HG03196 (cell line): ENCODE data around the gene AKAP13.
"Not testable (repeated sequence)": the region's sequence is repeated elsewhere in the genome, so short reads cannot be mapped to it uniquely, and the experiment has no call there.

Experiments
- ATAC-seq: cut with Tn5 transposase; IDR thresholded peaks from one replicate; pipeline ENCODE4 v1.9.1; 2021; ENCODE audit not compliant: unreplicated experiment

Gene AKAP13

GRCh38 chr15:85347264-85348047 lies 32.9 kb upstream of the AKAP13 start:
- ATAC-seq, result not testable (repeated sequence)

DNA sequence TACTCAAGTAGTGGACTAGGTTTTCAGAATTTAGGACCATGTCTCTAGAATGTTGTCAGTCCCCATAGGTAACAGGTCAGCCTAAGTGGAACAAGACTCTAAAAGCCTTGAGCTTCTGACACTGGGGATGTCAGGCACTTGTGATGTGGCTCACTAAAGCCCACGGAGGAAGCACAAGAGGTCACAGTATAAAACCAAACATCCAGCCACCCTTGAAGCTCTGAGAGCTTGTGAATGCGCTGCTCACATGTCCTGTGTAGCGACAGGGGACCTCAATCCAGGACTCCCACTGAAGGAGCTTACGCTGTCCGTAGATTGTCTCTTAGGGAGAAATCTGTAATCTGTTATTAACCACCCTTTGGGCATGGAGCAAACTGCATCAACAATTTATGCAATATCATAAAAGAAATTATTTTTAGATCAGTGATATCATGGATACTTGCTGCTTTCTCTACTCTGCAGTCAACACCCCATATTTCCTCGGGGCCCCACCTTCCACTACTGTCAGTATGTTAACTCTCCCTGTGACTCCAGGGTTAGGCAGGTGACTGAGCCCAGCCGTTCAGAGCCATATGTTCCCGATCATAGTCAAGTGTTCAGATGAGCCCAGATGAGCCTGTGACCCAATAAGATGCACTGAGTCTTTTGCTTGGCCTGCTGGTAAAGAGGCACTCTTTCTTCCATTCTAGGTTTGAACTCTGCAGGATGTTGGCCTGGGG lies 32.2 kb upstream of the AKAP13 start:
- ATAC-seq, result not testable (repeated sequence)

DNA sequence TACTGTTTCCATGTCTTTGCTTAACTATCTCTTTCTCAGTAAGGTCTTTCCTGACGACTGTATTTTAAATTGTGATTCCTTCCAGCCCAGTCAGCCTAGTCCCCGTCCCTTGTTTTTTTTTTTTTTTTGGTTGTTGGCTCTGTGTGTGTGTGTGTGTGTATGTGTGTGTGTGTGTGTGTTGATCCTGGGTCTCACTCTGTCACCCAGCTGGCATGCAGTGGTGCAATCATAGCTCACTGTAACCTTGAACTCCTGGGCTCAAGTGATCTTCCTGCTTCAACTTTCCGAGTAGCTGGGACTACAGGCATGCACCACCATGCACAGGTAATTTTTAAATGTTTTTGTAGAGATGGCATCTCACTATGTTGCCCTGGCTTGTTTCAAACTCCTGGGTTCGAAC lies 31.3 kb upstream of the AKAP13 start:
- ATAC-seq, result not testable (repeated sequence)

DNA sequence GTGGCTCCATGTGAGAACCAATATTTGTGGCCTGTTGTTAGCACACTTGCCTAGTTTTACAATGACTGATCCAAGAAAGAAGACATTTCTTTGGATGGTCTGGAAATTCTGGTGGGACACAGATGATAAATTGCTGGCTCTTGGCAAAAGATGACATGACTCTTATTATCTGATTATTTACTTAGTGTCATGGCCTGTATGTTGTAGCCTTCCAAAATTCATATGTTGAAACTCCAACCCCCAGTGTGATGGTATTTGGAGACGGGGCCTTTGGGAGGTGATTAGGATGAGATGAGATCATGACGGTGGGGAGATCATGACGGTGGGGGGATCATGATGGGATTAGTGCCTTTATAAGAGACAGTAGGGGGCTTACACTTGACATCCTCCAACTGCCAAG lies 30.0 kb upstream of the AKAP13 start:
- no peak for ATAC-seq

- ATAC-seq, result not testable (repeated sequence)
Measured at GRCh38 chr15:85351501-85351900, 28.9 kb upstream of the AKAP13 start.

DNA sequence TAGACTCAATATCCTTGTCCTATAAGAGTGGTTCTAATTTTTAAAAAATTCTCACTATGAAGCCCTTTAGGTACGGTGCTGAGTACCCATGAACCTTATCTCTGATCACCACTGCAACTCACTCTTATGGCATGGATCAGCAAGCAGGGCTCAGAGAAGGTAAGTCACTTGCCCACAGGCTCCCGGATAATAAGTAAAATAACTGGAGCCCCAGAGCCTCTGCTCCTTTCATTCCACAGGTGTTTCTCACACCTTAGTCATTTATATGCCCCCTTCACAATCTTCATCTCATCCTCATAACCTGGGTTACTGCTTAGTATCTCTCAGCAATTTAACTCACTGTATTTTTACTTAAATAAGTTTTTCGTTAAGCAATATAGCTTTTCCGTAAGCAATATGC lies 28.4 kb upstream of the AKAP13 start:
- ATAC-seq, result no peak

- no peak for ATAC-seq
Measured at GRCh38 chr15:85353516-85353915, 26.9 kb upstream of the AKAP13 start.

DNA sequence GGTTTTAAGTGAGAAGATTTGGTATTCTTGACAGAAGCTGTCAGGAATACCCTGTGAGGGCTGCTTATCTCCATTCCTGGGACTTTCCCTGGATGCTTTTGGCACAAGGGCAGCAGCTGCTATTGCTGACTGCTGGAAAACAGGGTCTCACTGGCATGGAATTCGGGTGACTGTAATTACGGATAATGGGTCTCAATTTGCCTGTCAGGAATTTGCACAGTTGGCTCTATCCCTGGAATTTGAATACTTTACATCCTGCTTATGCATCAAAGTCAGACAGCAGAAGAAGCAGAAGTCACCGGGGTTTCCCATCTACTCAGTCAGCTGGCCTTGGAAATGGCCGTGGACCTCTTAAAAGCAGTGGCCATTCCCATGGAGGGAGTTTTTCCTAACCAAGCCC lies 25.9 kb upstream of the AKAP13 start:
- no peak for ATAC-seq

GRCh38 chr15:85354948-85355347 lies 25.5 kb upstream of the AKAP13 start:
- ATAC-seq, result no peak

DNA sequence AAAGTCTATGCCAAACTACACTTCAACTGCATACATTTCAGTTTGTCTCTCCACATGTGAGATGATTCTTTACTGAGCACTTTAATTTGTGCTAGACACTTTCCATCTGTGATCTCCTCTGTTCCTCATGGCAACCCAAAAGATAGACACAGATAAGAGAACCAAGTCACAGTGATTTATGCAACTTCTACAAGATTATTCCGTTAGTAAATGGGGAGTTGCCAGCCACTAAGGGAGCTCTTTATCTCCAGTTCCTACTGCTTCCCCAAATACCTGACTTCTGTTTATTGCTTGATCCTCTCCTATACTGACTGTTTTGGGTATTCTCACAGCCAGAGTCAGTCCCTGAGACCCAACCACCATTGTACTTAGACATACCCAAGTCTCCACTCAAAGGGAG lies 24.1 kb upstream of the AKAP13 start:
- no peak for ATAC-seq

- ATAC-seq, result peak; percentile 51
Measured at GRCh38 chr15:85361323-85361722, 19.1 kb upstream of the AKAP13 start.

- ATAC-seq, result no peak
Measured at GRCh38 chr15:85362436-85363081, 17.8 kb upstream of the AKAP13 start.

DNA sequence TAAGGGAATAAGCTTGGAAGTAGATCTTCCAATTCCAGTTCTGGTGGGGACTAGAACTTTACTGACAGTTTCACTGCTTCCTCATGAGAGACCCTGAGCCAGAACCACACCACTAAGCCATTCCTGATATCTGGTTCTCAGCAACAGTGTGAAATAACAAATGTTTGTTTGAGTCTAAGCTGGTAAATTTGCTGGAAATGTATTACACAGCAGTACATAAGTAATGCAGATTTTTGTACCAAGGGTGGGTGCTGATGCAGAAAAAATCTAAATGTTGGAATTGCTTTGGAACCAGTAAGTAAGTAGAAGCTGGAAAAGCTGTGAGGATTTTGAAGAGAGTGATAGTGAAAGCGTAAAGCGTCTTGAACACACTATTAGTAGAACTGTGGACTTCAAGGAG lies 14.4 kb upstream of the AKAP13 start:
- no peak for ATAC-seq

- ATAC-seq, result no peak
Measured at GRCh38 chr15:85367741-85368140, 12.7 kb upstream of the AKAP13 start.

DNA sequence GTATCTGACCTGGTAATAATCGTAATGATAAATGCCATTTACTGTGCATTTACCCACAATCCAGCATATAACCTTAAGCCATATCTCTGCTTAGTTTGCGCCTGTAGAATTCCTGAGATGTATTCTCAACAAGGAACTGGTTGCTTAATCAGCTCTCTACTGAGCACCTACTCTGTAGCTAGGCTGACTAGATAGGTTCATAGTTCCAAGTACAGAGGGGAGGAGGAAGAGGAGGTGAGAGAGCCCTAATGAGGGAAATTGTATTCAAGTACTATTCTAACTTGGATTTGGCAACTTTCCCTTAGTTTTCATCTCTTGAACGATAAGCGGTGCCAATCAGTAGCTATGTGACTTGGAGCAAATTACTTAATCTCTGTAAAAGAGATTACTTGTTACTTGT lies 5.6 kb upstream of the AKAP13 start:
- ATAC-seq, result no peak

DNA sequence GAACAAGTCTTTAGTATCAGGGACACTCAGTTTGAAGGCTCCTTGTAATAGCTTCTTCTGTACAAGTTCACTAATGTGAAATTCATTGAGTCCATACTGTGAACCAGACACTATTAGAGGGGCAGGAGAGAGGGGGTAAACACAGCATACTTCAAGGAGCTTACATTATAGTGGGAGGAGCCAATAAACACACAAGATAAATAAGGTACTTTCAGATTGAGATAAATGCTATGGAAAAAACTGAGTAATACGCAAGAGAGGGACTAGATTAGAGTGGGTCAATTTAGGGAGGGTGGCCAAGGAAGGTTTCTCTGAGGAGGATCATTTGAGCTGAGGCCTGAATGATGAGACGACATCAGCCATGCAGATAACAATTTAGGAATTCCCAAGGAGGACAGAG lies 3.1 kb upstream of the AKAP13 start:
- no peak for ATAC-seq

GRCh38 chr15:85377986-85378385 lies 2.4 kb upstream of the AKAP13 start:
- ATAC-seq, result no peak

DNA sequence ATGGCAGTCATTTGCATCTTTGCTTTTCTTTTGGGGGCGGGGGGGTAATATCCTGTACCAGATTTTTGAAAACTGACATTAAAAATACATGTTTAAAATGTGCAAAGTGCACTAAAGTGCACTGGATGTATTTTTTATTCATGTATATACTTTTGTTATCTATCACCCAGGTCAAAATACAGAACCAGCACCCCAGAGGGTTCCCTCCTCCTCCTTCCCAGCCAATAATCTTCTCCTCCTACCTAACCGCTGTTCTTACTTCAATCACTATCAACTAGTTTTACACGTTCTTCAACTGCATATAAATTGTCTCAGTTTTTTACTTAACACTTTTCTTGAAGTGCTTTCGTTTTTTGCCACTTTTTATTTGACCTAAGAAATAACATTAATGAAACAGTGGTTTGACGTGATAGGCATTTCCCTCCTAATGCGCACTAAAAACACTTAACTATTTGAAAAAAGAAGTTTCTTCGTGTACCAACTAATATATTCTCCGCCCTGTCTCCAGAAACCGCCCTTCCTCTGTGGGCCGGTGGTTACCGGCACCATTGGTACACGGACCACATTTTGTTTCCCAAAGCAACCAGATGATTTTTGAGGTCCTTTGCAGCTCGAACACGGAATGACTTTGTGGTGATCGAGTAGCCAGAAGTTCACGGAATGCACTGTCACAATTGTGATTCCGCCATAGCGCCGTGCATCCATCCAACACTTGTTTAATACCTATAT lies 836 bp upstream of the AKAP13 start:
- no peak for ATAC-seq

DNA sequence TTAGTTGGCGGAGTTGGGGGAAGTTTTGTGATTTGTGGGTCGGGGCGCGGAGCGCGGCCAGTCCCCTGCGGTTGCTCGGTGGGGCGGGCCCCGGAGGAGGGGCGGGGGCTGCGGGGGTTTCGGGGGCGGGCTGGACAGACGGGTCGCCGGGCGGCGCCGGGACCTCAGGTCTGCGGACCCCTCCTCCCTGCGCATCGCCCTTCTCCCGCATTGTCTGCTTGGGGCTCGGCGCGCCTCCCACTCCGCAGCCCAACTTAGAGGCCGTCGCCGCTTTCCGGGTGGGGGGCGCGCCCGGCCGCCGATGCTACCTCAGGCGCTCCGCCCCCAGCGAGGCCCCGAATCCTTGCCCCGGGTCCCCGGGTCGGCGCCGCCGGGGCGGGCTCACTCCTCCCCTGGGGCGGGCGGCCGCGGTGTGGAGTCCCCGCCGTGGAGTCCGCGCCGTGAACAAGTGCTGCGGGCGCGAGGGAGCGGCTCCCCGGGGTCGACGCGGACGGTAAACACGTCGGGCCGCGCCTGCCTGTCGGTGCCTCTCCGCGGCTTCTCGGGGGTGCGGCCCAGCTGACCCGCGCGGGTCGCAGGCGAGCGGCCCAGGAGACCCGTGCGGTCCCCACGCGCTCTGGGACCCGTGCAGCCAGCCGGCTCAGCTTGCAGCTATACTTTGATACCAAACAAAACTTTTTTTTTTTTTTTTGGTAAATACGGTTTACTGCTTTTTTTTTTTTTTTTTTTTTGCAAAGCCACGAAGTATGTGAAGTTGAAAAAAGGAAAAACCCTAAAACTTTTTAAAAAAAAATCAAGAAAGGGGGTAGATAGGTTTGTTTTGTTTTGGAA lies 624 bp downstream of the AKAP13 start:
- peak; percentile 31 for ATAC-seq
